Body of pancreas (tissue), 4 donors: ENCODE results near the gene SH3GL1.

ENCODE experiments used
- CTCF ChIP-seq, 7 experiments: fragments of 450-650 bp in 4 of 7; fragments of 200-600 bp in 3 of 7; sonication (generic) in 3 of 7; IDR thresholded peaks; one replicate each; pipeline ENCODE4 v1.5.1; 2016 to 2019; ENCODE audit warnings: antibody characterized with exemption in 7 of 7
- POLR2A ChIP-seq, 3 donors: fragments of 450-650 bp; IDR thresholded peaks; one replicate each; pipeline ENCODE4 v1.6.1; 2016; ENCODE audit warnings: antibody characterized with exemption in 3 of 3, mild to moderate bottlenecking in 2 of 3

- TF ChIP-seq CTCF (IDR thresholded peaks at IDR 0.05) (no peak), POLR2A (IDR thresholded peaks at IDR 0.05) (no peak)
Measured at GRCh38 chr19:4367336-4367723, 33.0 kb downstream of the SH3GL1 start.
